HG03378 (cell line): ENCODE measurements around the gene TOMM20L.

Experiments
- ATAC-seq: cut with Tn5 transposase; IDR thresholded peaks from one replicate; pipeline ENCODE4 v1.9.1; 2021; ENCODE audit warnings: mild to moderate bottlenecking, moderate library complexity; ENCODE audit not compliant: unreplicated experiment

The TOMM20L gene

GRCh38 chr14:58426670-58427280, 31.0 kb downstream of the TOMM20L start:
- peak; percentile 17 for ATAC-seq

GRCh38 chr14:58427281-58428117, 31.8 kb downstream of the TOMM20L start, which contains the start of the genes KIAA0586 and TIMM9:
KIAA0586 (plus strand) TSS chr14:58427719; CDS start chr14:58428265, 546 bp downstream.
TIMM9 (minus strand) TSS chr14:58427531; CDS start chr14:58411945, 15,586 bp downstream.
- peak; percentile 83 for ATAC-seq

GRCh38 chr14:58428118-58428683, 32.5 kb downstream of the TOMM20L start:
- no peak for ATAC-seq

- ATAC-seq = no peak
Measured at GRCh38 chr14:58430156-58430555, 34.4 kb downstream of the TOMM20L start.

- no peak for ATAC-seq
Measured at GRCh38 chr14:58439476-58439875, 43.7 kb downstream of the TOMM20L start.

- ATAC-seq = no peak
Measured at GRCh38 chr14:58444627-58445026, 48.9 kb downstream of the TOMM20L start.

- ATAC-seq = no peak
Measured at GRCh38 chr14:58455593-58456265, 60.0 kb downstream of the TOMM20L start.
